Measurements from ENCODE around the gene LTB4R. TPM values are rescaled to one million over a fixed set of nuclear protein-coding genes. Genes with fewer than 3 reads are reported as not detected.
A peak's percentile ranks its signal among the peaks of the same experiment; 100 is the strongest.

Gene LTB4R
- total and polyA plus RNA-seq, 9 of the 15 experiments (the other 6 are each of a cell fraction or from before 2014, with no cell fraction given): 0.38 to 10.5 (median 2.8) TPM

GRCh38 chr14:24315807-24316596 is 4.7 kb downstream of the LTB4R start (continued):
- TF ChIP-seq ZNF316 (IDR thresholded peaks at IDR 0.05) (peak; percentile 88), ZNF41 (CRISPR knock-in tag; conservative IDR thresholded peaks at IDR 0.05) (0 out of 2 replicates have a peak, but pooled peaks have one; percentile 20), ZNF75A (CRISPR knock-in tag; IDR thresholded peaks at IDR 0.05) (no peak), SRSF9 (IDR thresholded peaks at IDR 0.05; ENCODE audit: borderline replicate concordance, low read depth, low read length) (no peak), CHCHD3 (CRISPR knock-in tag; IDR thresholded peaks at IDR 0.05) (no peak), ZBTB17 (CRISPR knock-in tag; IDR thresholded peaks at IDR 0.05) (0 out of 2 replicates have a peak, but pooled peaks have one; percentile 38), TFE3 (CRISPR knock-in tag; IDR thresholded peaks at IDR 0.05) (no peak), TAL1 (IDR thresholded peaks at IDR 0.05) (no peak), RAD51 (IDR thresholded peaks at IDR 0.05; ENCODE audit: borderline replicate concordance, low read depth) (peak; percentile 20; the same call in 1 of the 2 replicates), MAX (CRISPR knock-in tag; IDR thresholded peaks at IDR 0.05) (peak; percentile 98), RAD21 (CRISPR knock-in tag; conservative IDR thresholded peaks at IDR 0.05 in 1 of 2, IDR thresholded peaks at IDR 0.05 in 1 of 2) (peak in 1 of 2 experiments; percentile 8; a peak in 1 of 4 replicates), ZBTB43 (CRISPR knock-in tag; IDR thresholded peaks at IDR 0.05) (peak; percentile 57; the same call in 1 of the 2 replicates), ZNF583 (CRISPR knock-in tag; IDR thresholded peaks at IDR 0.05) (peak; percentile 85), ZNF175 (CRISPR knock-in tag; IDR thresholded peaks at IDR 0.05; ENCODE audit: low read depth) (peak; percentile 65; the same call in 1 of the 2 replicates), ZNF165 (CRISPR knock-in tag; IDR thresholded peaks at IDR 0.05; ENCODE audit: borderline replicate concordance) (no peak), ATF1 (CRISPR knock-in tag; IDR thresholded peaks at IDR 0.05) (no peak), ATF1 (tag; IDR thresholded peaks at IDR 0.05) (peak; percentile 46), AFF4 (CRISPR knock-in tag; IDR thresholded peaks at IDR 0.05) (0 out of 2 replicates have a peak, but pooled peaks have one; percentile 59), FIP1L1 (IDR thresholded peaks at IDR 0.05; ENCODE audit: low read depth, low read length, poor library complexity, severe bottlenecking) (peak; percentile 20), ZBTB8A (IDR thresholded peaks at IDR 0.05; ENCODE audit: partially characterized antibody) (no peak), MAZ (CRISPR knock-in tag; conservative IDR thresholded peaks at IDR 0.05 in 1 of 2, IDR thresholded peaks at IDR 0.05 in 1 of 2) (peak in 1 of 2 experiments; percentile 42; a peak in 1 of 4 replicates)

Data from K562 (cell line).